IPS-18c (cell line): Measurements from ENCODE around the gene KPNA3.
"Not testable (repeated sequence)": the region's sequence is repeated elsewhere in the genome, so short reads cannot be mapped to it uniquely, and the experiment has no call there.

Source experiments
- H3K4me3 ChIP-seq: 2 replicates; pipeline ENCODE4 v1.7.0; 2013; ENCODE audit warnings: low read depth, mild to moderate bottlenecking, low read length, moderate library complexity; ENCODE audit not compliant: insufficient read depth
- H3K9me3 ChIP-seq: one replicate; pipeline ENCODE4 v1.6.1; 2013; ENCODE audit warnings: mild to moderate bottlenecking, low read length, moderate library complexity; ENCODE audit not compliant: control insufficient read depth, insufficient read depth

The KPNA3 gene

DNA sequence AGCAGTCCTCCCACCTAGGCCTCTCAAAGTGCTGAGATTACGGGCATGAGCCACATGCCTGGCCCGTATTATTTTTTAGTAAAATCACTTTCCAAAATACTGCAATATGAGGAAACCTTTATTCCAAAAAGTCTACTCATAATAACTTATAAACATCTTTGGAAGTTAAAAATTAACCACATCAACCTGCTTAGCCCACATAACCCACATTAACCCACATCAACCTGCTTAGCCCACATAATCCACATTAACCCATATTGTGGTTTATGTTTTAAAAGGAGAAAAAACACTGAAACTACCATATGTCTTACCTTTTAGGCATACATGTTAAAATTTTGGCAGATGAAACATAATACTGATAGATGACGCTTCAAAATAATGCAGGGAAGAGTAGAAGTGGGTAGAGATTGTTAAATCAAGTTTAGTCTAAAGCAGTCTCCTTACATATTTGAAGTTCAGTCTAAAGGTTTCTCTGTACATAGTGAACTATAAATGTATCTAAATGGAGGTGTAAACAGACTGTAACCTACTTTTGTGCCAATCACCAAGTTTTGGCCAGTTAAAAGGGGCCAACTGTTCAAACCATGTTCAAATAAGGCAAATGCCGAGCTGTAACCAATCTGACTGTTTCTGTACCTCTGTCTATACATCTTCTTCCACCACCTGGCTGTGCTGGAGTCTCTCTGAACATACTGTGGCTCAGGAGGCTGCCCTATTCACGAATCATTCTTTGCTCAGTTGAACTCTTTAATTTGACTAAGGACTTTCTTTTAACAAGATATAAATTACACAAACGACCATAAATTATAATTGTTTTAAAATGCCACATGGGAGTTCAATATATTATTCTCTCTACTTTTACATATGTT lies 14.5 kb downstream of the KPNA3 start:
- no peaks in the 10 kb centered on the region for H3K9me3 ChIP-seq
- H3K4me3 ChIP-seq: no peak overlapping the region

DNA sequence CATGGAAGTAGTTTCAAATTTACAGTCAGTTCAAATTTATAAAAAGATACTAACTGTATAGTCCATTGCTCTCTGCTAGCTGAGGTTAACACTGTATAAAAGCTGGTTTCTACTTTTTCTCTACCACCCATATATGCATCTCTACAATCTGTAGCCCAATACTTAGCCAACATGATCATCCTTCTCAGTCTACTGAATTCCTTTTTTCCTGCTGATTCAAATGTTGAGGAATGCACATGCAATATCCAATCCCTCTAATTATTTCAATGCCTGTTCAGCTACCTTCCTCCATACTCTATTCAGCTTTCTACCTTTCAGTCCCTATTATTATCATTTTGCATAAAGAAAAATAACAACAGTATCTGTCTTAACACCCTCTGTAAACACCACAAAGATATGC lies 15.6 kb downstream of the KPNA3 start:
- no peaks in the 10 kb centered on the region for H3K9me3 ChIP-seq
- H3K4me3 ChIP-seq: no peak overlapping the region

DNA sequence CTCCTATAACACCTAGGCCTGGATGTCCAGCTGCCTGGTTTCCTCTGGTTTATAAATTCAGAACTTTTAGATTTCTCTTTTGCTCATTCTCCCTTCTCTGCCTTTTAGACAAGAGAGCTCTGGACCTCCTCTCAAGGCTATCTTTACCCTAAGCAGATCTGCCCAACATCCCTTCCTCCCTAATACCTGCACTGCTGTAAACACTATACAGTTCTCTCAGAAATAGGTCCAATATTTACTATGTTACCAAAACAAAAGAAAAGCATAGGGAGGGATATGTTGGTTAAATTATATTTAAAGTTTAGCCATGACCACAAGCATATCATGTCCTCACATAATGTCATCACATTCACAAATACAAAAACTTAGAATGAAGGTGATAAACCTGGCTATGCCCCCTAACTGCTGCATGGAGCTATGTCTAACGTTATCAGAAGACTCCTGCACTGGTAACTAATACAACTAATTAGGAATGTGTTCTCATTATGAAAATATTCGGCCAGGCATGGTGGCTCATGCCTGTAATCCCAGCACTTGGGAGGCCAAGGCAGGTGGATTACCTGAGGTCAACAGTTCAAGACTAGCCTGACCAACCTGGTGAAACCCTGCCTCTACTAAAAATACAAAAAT lies 18.0 kb downstream of the KPNA3 start:
- Histone ChIP-seq H3K9me3 (no peaks in the 10 kb centered on the region), H3K4me3 (no peak overlapping the region)

DNA sequence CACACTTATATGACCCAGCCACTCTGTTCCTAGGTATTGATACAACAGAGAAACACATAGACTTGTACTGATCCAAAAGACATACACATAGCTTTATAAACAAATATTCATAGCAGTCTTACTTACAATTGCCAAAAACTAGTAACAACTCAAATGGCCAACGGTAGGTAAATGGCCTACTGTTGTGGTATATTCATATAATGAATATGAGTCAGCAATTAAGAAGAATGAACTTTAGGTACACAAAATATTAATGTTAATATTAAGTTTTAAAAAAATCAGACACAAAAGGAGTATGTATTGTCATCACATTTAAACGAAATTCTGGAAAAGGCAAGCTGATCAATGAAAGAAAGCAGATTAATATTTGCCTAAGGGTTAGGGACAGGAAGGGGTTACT lies 19.7 kb downstream of the KPNA3 start:
- Histone ChIP-seq H3K9me3 (no peaks in the 10 kb centered on the region), H3K4me3 (no peak overlapping the region)

DNA sequence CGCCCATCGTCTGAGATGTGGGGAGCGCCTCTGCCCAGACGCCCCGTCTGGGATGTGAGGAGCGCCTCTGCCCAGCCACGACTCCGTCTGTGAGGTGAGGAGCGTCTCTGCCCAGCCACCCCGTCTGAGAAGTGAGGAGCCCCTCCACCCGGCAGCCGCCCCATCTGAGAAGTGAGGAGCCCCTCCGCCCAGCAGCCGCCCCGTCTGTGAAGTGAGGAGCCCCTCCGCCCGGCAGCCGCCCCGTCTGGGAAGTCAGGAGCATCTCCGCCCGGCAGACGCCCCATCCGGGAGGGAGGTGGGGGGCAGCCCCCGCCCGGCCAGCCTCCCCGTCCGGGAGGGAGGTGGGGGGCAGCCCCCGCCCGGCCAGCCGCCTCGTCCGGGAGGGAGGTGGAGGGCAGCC lies 30.7 kb downstream of the KPNA3 start:
- H3K9me3 ChIP-seq, H3K4me3 ChIP-seq: not testable (repeated sequence)

DNA sequence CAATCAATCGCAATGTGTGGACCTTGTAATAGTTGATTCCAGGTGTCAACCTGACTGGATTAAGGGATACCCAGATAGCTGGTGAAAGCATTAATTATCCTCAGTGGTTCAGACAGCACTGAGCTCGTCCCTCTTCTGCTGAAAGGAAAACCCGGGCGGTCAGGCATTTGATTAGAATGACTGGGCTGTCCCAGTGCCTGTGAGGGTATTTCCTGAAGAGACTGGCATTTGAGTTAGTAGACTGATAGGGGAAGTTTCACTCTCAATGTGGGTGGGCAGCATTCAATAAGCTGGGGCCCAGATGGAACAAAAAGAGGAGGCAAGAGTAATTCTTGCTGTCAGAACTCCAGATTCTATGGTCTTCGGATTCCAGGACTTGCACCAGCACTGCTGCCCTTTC lies 31.9 kb downstream of the KPNA3 start:
- peaks cover 6% of the 10 kb centered on the region for H3K9me3 ChIP-seq
- H3K4me3 ChIP-seq: no peak overlapping the region

DNA sequence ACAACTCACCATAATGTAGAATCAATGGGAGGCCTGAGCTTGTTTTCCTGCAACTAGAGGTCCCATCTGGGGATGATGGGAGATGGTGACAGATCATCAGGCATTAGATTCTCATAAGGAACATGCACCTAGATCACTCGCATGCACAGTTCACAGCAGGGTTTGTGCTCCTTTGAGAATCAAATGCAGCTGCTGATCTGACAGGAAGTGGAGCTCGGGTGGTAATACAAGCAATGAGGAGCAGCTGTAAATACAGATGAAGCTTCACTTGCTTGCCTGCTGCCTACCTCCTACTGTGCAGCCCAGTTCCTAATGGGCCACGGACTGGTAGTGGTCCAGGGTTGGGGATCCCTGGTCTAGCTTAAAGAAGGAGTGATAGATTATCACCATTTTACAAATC lies 33.0 kb downstream of the KPNA3 start:
- Histone ChIP-seq H3K4me3 (no peak overlapping the region), H3K9me3 (peaks cover 6% of the 10 kb centered on the region)

DNA sequence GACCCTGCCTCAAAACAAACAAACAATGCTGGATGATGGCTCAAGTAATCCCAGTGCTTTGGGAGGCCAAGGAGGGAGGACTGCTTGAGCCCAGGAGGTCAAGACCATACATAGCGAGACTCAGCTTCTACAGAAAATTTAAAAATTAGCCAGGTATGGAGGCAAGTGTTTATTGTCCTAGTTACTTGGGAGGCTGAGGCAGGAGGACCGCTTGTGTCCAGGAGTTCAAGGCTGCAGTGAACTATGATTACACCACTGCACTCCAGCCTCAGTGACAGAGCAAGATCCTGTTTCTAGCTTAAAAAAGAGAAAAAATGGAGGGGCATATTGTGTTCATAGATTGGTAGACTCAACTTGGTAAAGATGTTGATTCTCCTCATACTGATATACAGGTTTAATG lies 36.2 kb downstream of the KPNA3 start:
- no peak overlapping the region for H3K4me3 ChIP-seq
- peaks cover 6% of the 10 kb centered on the region for H3K9me3 ChIP-seq

DNA sequence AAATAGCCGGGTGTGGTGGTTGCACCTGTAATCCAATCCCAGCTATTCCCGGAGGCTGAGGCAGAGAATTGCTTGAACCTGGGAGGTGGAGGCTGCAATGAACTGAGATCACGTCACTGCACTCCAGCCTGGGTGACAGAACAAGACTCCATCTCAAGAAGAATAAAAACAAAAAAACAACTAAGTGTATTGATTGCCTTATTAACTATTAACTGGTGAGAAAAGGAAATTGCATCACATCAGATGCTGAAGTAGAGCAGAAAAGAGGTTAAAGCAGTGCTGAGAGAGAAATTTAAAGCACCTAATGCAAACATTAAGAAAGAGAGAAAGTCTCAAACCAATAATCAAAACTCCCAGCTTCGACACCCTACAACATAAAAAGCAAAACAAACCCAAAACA lies 38.3 kb downstream of the KPNA3 start:
- H3K4me3 ChIP-seq: no peak overlapping the region
- H3K9me3 ChIP-seq: no peaks in the 10 kb centered on the region

DNA sequence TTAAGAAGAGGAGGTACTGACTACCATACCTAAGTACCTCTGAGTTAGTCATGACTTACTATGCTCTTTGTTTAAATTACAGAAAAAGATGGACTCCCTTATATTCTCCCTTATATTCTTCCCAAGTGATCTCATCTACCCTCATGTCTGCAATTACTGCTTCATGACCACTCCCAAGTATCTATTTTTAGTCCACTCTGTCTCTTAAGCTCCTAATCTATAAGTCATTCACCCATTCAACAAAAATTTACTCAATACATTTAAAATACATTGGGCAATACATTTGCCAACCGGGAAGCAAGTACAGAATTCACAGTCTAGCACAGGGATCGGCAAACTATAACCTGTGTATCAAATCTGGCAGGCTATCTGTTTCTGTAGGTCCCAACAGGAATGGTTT lies 42.6 kb downstream of the KPNA3 start:
- H3K9me3 ChIP-seq: no peaks in the 10 kb centered on the region
- no peak overlapping the region for H3K4me3 ChIP-seq

DNA sequence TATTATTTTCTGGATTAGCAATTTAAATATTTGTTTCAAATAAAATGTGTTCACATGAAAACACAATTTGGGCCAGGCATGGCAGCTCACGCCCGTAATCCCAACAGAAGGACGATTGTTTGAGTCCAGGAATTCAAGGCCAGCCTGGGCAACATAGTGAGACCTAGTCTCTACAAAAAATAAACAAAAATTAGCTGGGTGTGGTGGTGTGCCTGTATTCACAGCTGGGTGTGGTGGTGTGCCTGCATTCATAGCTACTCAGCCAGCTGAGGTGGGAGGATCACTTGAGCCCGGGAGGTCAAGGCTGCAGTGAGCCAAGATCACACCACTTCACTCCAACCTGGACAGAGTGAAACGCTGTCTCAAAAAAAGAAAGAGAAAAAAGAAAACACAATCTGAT lies 46.4 kb downstream of the KPNA3 start:
- H3K4me3 ChIP-seq: no peak overlapping the region
- no peaks in the 10 kb centered on the region for H3K9me3 ChIP-seq

DNA sequence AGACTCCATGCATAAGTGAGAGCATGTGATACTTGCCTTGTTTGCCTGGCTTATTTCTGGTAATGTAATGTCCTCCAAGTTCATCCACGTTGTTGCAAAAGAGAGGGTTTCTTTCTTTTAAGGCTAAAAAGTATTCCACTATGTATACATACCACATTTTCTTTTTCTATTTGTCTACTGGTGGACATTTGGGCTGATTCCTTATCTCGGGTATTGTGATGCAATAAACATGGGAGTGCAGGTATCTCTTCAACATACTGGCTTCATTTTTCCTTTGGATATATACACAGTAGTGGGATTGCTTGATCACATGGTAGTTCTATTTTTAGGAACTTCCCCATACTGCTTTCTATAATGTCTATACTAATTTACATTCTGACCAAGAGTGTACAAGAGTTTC lies 51.6 kb downstream of the KPNA3 start:
- Histone ChIP-seq H3K9me3 (no peaks in the 10 kb centered on the region), H3K4me3 (no peak overlapping the region)

DNA sequence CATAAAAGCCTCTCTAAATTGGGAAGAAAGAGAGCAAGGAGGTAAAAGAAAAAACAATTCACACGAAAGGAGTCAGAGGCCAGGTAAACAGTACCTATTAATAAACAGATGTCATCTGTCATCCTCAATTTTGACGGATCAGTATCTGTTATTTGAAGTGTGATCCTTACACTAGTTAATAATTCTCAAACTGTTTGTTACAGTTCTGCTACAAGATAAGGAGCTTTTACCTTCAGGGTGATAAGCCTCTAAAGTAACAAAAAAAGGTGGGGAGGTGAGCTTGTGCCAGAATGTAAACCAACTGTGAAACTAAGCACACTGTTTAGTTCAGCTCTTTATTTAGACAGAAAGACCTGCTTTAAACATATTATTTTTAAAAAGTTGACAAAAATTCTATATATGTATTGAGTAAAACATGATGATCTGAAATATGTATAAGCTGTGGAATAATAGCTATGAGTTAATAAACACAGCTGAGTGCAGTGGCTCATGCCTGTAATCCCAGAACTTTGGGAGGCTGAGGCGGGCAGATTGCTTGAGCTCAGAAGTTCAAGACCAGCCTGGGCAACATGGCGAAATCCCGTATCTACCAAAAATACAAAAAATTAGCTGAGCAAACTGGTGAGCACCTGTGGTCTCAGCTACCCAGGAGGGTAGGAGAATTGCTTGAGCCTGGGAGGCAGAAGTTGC lies 52.8 kb downstream of the KPNA3 start:
- Histone ChIP-seq H3K4me3 (no peak overlapping the region), H3K9me3 (no peaks in the 10 kb centered on the region)

DNA sequence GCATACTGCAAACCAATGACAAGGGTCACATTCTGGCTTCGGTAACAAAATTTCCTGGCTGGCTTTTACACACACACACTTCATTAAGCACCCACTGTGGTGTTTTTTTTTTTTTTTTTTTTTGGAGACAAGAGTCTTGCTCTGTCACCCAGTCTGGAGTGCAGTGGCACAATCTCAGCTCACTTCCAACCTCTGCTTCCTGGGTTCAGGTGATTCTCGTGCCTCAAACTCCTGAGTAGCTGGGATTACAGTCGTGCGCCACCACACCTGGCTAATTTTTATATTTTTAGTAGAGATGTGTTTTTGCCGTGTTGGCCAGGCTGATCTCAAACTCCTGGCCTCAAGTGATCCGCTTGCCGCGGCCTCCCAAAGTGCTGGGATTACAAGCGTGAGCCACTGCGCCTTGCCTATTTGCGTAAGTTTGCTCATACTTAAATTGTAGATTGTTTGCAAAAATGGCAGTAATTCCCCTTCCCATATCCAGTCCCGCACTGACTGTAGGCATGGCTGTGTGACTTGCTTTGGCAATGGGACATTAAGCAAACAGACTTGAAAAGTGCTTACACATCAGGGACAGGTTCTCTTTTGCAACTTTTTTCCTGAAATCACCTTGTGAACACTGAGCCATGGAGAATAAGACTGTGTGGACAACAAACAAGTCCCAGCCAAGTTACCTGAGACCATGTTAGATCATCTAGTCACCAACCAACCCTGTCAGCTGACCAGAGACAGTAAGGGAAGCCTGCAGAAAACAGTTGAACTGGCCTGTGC lies 59.1 kb downstream of the KPNA3 start:
- H3K9me3 ChIP-seq: no peaks in the 10 kb centered on the region
- H3K4me3 ChIP-seq: no peak overlapping the region

DNA sequence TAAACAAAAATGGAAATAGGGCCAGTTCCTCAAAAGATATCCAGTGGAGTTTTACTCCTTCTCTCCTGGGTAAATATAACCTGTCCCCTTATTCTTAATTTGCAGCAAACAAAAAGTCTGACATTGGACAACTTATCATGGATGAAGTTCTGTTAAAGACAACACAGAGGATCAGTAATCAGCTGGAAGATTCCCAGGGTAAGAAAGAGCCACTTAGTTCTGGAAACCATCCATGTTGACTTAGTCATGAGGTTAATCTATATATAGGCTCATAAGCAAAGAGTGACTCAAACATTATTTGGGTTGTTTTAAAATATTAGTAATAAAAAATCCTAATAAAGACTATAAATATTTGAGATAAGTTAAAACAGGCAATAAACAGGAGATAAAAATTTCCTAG lies 60.7 kb downstream of the KPNA3 start:
- Histone ChIP-seq H3K4me3 (no peak overlapping the region), H3K9me3 (no peaks in the 10 kb centered on the region)

DNA sequence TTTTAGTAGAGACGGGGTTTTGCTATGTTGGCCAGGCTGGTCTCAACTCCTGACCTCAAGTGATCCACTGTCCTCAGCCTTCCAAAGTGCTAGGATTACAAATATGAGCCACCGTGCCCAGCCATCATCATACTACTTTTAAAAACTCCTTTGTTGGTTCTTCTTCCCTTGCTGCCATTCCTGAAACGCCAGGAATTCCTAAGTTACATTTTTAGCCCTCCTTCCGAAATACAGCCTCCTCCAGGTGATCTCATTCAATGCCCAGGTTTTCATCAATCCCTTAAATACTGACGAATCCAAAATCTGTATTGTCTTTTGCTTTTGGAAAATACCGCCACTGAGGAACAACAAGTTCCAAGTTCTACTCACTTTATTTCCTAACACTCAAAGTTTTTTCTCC lies 75.9 kb downstream of the KPNA3 start:
- no peaks in the 10 kb centered on the region for H3K9me3 ChIP-seq

DNA sequence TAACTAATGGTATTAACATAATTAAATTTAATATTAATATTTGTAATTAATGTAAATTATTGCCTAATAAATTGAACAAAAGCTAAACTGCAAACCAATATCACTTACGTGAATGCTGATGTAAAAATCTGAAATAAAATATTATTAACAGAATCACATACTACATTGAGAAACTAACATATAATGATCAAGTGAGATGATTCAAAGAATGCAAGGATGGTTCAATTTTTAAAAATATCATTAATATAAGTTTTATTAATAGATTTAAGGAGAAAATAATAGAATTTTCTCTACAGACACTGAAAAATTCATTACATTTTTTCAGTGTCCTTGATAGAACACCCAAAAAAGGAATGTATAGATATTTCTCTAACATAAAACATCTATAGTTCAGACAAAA lies 77.7 kb downstream of the KPNA3 start:
- no peak overlapping the region for H3K4me3 ChIP-seq

More for the DNA sequence above, 75.9 kb downstream of the KPNA3 start:
- H3K4me3 ChIP-seq: no peak overlapping the region

More for the DNA sequence above, 77.7 kb downstream of the KPNA3 start:
- H3K9me3 ChIP-seq: no peaks in the 10 kb centered on the region
